HUES48 (cell line): ENCODE data around the gene DNAAF3.
A peak's percentile ranks its signal among the peaks of the same experiment; 100 is the strongest.

ENCODE experiments used
- H3K27ac ChIP-seq: one replicate; pipeline ENCODE4 v1.7.0; 2013; ENCODE audit warnings: low read depth, low read length, inconsistent platforms
- H3K27me3 ChIP-seq: 2 replicates; pipeline ENCODE4 v1.6.1; 2013; ENCODE audit warnings: mild to moderate bottlenecking, low read length; ENCODE audit not compliant: control insufficient read depth, insufficient read depth
- H3K36me3 ChIP-seq: 2 replicates; pipeline ENCODE4 v1.6.1; 2013; ENCODE audit warnings: low read length; ENCODE audit not compliant: control insufficient read depth, insufficient read depth
- H3K4me1 ChIP-seq: 2 replicates; pipeline ENCODE4 v1.6.1; 2013; ENCODE audit warnings: mild to moderate bottlenecking, low read length; ENCODE audit not compliant: control insufficient read depth, insufficient read depth
- H3K4me3 ChIP-seq: 2 replicates; pipeline ENCODE4 v1.5.1; 2013; ENCODE audit warnings: mild to moderate bottlenecking, low read depth, low read length
- H3K9ac ChIP-seq: 2 replicates; pipeline ENCODE4 v1.6.1; 2013; ENCODE audit warnings: mild to moderate bottlenecking, low read depth, low read length, moderate library complexity
- H3K9me3 ChIP-seq: 2 replicates; pipeline ENCODE4 v1.6.1; 2013; ENCODE audit warnings: low read length; ENCODE audit not compliant: control insufficient read depth, insufficient read depth

Gene DNAAF3

DNA sequence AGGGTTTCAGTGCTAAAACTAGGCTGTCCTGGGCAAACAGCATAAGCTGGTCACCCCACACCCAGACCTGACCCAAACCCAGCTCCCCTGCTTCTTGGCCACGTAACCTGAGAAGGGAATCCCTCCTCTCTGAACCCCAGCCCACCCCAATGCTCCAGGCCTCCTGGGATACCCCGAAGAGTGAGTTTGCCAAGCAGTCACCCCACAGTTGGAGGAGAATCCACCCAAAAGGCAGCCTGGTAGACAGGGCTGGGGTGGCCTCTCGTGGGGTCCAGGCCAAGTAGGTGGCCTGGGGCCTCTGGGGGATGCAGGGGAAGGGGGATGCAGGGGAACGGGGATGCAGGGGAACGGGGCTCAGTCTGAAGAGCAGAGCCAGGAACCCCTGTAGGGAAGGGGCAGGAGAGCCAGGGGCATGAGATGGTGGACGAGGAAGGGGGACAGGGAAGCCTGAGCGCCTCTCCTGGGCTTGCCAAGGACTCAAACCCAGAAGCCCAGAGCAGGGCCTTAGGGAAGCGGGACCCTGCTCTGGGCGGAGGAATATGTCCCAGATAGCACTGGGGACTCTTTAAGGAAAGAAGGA lies 51.8 kb downstream of the DNAAF3 start:
- H3K9ac ChIP-seq = no peak overlapping the region
- no peak overlapping the region for H3K27ac ChIP-seq
- H3K9me3 ChIP-seq = no peaks in the 10 kb centered on the region
- no peaks in the 10 kb centered on the region for H3K27me3 ChIP-seq
- H3K4me3 ChIP-seq = no peak overlapping the region
- peaks cover 11% of the 10 kb centered on the region for H3K4me1 ChIP-seq
- H3K36me3 ChIP-seq = peaks cover 6% of the 10 kb centered on the region

DNA sequence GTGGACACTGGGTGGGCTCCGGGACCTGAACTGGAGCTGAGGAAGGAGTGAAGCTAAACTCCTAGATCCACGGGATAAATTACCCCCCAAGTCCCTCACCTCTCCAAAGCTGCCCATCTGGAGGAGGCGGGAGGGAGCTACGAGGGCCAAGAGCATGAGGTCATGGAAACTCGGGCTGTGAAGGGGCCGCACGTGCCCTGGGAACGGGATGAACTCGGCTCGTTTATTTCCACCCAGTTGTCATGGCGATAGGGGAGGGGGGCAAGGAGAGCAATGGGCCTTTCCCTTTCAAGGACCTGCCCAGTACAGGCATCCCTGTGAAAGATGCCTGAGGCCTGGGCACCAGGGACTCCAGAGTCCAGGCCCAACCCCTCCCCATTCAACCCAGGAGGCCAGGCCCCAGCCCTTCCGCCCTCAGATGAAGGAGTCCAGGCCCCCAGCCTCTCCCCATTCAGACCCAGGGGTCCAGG lies 52.8 kb downstream of the DNAAF3 start:
- Histone ChIP-seq H3K27me3 (no peaks in the 10 kb centered on the region), H3K9ac (no peak overlapping the region), H3K36me3 (peaks cover 11% of the 10 kb centered on the region), H3K27ac (peak overlapping the region; percentile 77), H3K4me1 (peaks cover 11% of the 10 kb centered on the region), H3K9me3 (no peaks in the 10 kb centered on the region), H3K4me3 (no peak overlapping the region)

DNA sequence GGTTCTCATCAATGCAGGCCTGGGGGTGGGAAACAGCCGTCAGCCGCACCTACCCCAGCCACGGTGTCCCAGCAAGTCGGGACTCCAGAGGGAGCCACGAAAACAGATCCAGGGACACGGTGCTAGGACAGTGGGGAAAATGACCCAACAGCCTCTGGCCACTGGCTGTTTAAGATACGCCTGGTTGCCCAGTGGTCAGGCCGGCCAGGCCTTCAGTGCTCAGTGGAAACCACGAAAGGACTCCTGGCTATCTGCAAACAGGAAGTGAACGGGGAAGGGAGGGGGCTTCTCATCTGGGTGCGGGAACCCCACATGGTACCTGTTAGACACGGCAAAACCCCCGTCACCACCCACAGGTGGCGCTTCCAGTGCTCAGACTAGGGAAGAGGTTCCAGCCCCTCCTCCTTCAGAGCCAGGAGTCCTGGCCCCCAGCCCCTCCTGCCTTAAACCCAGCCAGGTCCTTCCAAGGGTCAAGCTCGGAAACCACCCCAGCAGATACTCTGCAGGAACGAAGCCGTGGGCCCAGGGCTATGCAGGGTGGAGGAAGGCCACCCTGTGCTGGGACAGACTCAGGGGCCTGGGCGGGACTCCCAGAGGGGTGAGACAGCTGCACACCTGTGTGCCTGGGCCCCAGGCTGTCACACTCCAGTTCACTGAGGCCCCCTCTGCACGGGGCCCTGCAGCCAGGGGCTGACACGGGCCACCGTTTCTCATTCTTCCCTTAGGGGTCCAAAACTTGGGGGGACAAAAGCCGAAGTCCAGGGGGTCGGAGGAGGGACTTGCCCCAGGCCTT lies 53.4 kb downstream of the DNAAF3 start:
- H3K4me3 ChIP-seq = no peak overlapping the region

DNA sequence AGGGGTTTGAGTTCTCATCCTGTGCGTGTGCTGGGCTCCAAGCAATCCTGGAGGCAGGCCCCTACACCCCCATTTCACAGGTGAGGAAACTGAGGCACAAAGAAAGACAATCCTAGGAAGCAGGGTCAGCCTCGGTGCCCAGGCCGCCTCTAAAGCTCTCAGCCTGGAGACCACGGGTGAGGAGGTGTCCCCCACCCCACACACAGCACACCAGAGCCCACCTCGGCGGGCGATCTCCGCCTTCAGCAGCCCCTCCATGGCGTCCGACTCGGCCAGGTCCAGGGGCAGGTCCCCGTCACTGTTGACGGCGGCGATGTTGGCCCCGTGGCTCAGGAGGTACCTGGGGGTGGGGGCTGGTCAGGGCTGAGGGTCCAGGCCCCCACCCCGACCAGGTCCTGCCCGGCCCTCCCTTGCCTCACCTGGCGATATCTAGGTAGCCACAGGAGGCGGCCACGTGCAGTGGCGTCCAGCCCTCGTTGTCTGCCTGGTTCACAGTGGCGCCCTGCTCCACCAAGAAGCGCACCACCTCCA lies 54.1 kb downstream of the DNAAF3 start:
- Histone ChIP-seq H3K4me1 (peaks cover 11% of the 10 kb centered on the region), H3K4me3 (no peak overlapping the region), H3K36me3 (peaks cover 11% of the 10 kb centered on the region), H3K27ac (no peak overlapping the region), H3K27me3 (no peaks in the 10 kb centered on the region), H3K9me3 (no peaks in the 10 kb centered on the region), H3K9ac (no peak overlapping the region)

More for the DNA sequence above, 53.4 kb downstream of the DNAAF3 start:
- peaks cover 11% of the 10 kb centered on the region for H3K4me1 ChIP-seq
- H3K36me3 ChIP-seq = peaks cover 11% of the 10 kb centered on the region
- peak overlapping the region; percentile 77 for H3K27ac ChIP-seq
- no peaks in the 10 kb centered on the region for H3K9me3 ChIP-seq
- H3K9ac ChIP-seq = no peak overlapping the region
- H3K27me3 ChIP-seq = no peaks in the 10 kb centered on the region

DNA sequence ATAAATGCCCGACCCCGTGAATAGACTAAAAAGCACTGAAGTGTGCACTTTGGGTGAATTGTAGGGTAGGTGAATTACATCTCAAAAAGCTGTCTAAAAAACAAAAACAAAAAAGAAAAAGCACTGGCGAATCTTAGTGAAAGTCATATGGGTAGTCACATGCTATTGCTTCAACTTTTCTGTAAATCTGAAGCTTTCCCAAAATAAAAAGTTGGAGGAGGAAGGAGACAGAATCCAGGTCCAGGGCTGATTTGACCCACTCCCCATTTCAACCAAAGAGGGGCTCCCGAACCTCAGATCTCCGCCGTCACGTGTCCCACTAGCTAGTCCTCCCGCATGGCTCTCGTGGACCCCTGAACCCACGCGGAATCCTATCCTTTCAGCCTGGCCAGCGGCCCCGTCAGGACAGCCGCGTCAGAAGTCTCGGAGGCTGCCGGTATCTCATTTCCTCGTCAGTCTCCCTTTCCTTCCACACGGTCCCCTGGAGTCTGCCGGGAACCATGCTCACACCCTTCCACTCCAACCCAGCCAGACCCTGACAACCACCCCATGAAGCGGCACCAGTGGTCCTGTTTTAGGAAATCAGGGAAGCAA lies 55.1 kb downstream of the DNAAF3 start:
- Histone ChIP-seq H3K36me3 (peaks cover 11% of the 10 kb centered on the region), H3K27ac (no peak overlapping the region), H3K27me3 (no peaks in the 10 kb centered on the region), H3K9ac (no peak overlapping the region), H3K4me1 (peaks cover 11% of the 10 kb centered on the region), H3K4me3 (no peak overlapping the region), H3K9me3 (no peaks in the 10 kb centered on the region)

DNA sequence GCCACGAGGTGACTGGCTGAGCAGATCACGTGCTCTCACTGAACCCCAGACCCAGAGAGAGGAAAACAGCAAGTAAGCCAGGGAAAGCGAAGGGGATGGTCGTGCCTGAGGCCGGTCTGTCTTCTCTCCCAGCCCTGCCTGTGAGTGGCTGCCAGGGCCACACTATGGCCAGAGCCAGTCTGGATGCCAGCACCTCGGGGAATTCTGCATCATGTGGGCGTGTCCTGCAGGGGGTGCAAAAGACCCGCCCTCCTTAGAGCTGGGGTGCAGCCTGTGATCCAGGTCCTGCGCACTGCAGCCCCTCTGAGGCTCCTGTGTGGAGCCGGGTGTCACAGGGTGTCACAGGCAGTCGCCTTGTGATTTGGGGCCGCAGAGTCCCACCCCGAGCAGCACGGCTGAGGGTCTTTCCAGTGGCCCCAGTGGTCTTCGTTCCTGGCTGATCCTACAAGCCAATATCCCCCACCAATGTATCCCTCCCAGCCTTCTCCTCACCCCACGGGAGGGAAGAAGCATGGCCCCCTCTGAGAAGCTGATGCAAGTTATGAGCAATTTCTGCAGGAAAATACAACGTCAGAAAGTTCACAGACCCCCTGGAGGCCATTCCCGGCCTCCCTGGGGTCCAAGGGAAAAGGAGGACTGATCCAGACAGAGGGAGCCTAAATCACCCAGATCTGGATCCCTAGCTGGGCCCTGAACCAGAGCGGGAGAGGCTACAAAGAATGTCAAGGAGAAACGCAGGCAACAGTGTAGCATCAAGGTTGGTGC lies 56.7 kb downstream of the DNAAF3 start:
- H3K27ac ChIP-seq = no peak overlapping the region
- no peaks in the 10 kb centered on the region for H3K9me3 ChIP-seq
- H3K36me3 ChIP-seq = peaks cover 11% of the 10 kb centered on the region
- peaks cover 6% of the 10 kb centered on the region for H3K4me1 ChIP-seq
- no peak overlapping the region for H3K9ac ChIP-seq
- no peaks in the 10 kb centered on the region for H3K27me3 ChIP-seq
- H3K4me3 ChIP-seq = no peak overlapping the region
